ENCODE measurements around the gene NEXN. TPM values are rescaled to one million over a fixed set of nuclear protein-coding genes. Genes with fewer than 3 reads are reported as not detected.

Gene NEXN
- total and polyA plus RNA-seq, 2 of the 13 experiments (the other 11 are each of a cell fraction or from before 2014, with no cell fraction given), result 0.07 to 0.97 TPM

DNA sequence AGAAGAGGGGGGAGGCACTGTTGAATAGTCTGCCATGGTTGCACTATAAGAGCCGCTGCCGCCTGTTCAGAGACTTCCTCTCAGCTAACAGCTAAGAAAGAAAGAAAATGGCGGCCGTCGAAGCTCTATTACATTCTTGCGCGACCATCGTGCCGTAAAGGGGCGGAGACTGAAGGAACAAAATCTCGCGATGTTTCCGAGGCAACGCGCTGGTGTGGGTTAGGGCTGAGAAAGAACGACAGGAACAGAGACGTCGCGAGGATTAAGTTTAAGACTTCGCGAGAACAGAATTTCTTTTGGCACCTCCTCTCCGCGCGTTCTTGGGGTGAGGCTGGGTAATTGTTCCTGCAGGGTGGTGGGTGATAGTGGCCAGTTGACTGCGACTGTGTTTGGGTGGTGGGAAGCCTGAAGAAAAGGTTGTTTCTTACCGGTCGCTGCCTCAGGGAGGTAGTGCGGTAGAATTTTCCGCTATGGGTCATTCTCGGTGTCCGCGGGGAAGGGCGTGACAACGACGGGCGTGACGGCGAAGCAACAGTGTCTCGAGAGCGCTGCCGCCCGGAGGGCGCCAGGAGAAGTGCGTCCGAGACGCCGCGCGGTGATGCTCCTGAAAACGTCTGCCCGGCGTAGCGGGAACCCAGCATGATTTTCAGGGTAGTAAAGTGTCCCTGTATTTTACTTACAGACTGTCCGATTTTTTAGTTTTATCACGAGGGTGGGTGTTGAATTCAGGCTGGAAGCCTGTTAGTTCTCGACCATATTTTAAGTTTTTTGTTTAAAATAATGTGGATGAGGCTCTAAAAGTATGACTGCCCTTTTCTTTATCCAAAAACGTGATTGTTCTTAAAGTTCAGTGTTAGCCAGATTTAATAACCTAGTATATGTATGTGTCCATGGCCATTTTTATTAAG lies 90.8 kb downstream of the NEXN start, which contains the start of gene FUBP1 (continued):
- TF ChIP-seq IRF2 (CRISPR knock-in tag; IDR thresholded peaks at IDR 0.05), result peak; percentile 53; the same call in 1 of the 2 replicates
- TF ChIP-seq ZBTB38 (CRISPR knock-in tag; IDR thresholded peaks at IDR 0.05), result no peak
- peak; percentile 73; the same call in 1 of the 2 replicates for TF ChIP-seq DNMT3B (CRISPR knock-in tag; conservative IDR thresholded peaks at IDR 0.05)
- TF ChIP-seq TGIF2 (CRISPR knock-in tag; IDR thresholded peaks at IDR 0.05), result no peak; the same call in 1 of the 2 replicates
- TF ChIP-seq HNF1A (IDR thresholded peaks at IDR 0.05; ENCODE audit: low read depth), result no peak
- TF ChIP-seq HNF1A (CRISPR knock-in tag; IDR thresholded peaks at IDR 0.05; ENCODE audit: borderline replicate concordance), result peak; percentile 28; the same call in 1 of the 2 replicates
- TF ChIP-seq TOE1 (CRISPR knock-in tag; IDR thresholded peaks at IDR 0.05), result no peak
- peak; percentile 9 for TF ChIP-seq TBL1XR1 (IDR thresholded peaks at IDR 0.05; ENCODE audit: borderline replicate concordance, low read length, partially characterized antibody)
- no peak for TF ChIP-seq ZNF383 (CRISPR knock-in tag; IDR thresholded peaks at IDR 0.05; ENCODE audit: borderline replicate concordance)
- peak; percentile 49; the same call in 1 of the 2 replicates for TF ChIP-seq KLF11 (CRISPR knock-in tag; IDR thresholded peaks at IDR 0.05)
- TF ChIP-seq ZNF33B (CRISPR knock-in tag; IDR thresholded peaks at IDR 0.05), result no peak
- TF ChIP-seq ISX (CRISPR knock-in tag; conservative IDR thresholded peaks at IDR 0.05), result no peak; the same call in 1 of the 2 replicates
- TF ChIP-seq CBFB (CRISPR knock-in tag; IDR thresholded peaks at IDR 0.05), result 0 out of 2 replicates have a peak, but pooled peaks have one; percentile 50
- no peak for TF ChIP-seq ZNF598 (CRISPR knock-in tag; IDR thresholded peaks at IDR 0.05; ENCODE audit: borderline replicate concordance)
- TF ChIP-seq ZFP41 (CRISPR knock-in tag; IDR thresholded peaks at IDR 0.05; ENCODE audit: borderline replicate concordance), result no peak
- TF ChIP-seq, protein P1, sequence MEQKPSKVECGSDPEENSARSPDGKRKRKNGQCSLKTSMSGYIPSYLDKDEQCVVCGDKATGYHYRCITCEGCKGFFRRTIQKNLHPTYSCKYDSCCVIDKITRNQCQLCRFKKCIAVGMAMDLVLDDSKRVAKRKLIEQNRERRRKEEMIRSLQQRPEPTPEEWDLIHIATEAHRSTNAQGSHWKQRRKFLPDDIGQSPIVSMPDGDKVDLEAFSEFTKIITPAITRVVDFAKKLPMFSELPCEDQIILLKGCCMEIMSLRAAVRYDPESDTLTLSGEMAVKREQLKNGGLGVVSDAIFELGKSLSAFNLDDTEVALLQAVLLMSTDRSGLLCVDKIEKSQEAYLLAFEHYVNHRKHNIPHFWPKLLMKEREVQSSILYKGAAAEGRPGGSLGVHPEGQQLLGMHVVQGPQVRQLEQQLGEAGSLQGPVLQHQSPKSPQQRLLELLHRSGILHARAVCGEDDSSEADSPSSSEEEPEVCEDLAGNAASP (CRISPR knock-in tag; IDR thresholded peaks at IDR 0.05; ENCODE audit: borderline replicate concordance), result peak; percentile 41; the same call in 1 of the 2 replicates
- TF ChIP-seq RELA (CRISPR knock-in tag; IDR thresholded peaks at IDR 0.05), result no peak
- TF ChIP-seq, protein P2, sequence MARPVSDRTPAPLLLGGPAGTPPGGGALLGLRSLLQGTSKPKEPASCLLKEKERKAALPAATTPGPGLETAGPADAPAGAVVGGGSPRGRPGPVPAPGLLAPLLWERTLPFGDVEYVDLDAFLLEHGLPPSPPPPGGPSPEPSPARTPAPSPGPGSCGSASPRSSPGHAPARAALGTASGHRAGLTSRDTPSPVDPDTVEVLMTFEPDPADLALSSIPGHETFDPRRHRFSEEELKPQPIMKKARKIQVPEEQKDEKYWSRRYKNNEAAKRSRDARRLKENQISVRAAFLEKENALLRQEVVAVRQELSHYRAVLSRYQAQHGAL (CRISPR knock-in tag; IDR thresholded peaks at IDR 0.05; ENCODE audit: not compliant biosample characterization), result no peak
- TF ChIP-seq ZNF274 (CRISPR knock-in tag; IDR thresholded peaks at IDR 0.05), result no peak
- TF ChIP-seq HCFC1 (IDR thresholded peaks at IDR 0.05; ENCODE audit: low read depth, low read length), result peak; percentile 5; the same call in 1 of the 2 replicates
- TF ChIP-seq, protein P3, sequence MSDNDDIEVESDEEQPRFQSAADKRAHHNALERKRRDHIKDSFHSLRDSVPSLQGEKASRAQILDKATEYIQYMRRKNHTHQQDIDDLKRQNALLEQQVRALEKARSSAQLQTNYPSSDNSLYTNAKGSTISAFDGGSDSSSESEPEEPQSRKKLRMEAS (IDR thresholded peaks at IDR 0.05), result peak; percentile 85
- no peak for TF ChIP-seq NBN (conservative IDR thresholded peaks at IDR 0.05)
- no peak for TF ChIP-seq ZNF660 (CRISPR knock-in tag; IDR thresholded peaks at IDR 0.05; ENCODE audit: borderline replicate concordance, low read depth)
- no peak for TF ChIP-seq TMF1 (CRISPR knock-in tag; IDR thresholded peaks at IDR 0.05; ENCODE audit: low read depth)
- no peak for TF ChIP-seq PLRG1 (conservative IDR thresholded peaks at IDR 0.05)

All from HepG2 (cell line).